Uterus (tissue), 4 donors: ENCODE data around the gene PRRC2A. TPM values are rescaled to one million over a fixed set of nuclear protein-coding genes. Genes with fewer than 3 reads are reported as not detected.
"Not testable (repeated sequence)": the region's sequence is repeated elsewhere in the genome, so short reads cannot be mapped to it uniquely, and the experiment has no call there.

Experiments
- DNase-seq, 2 donors: peaks; one replicate each; pipeline ENCODE4 v3.0.0-alpha.2; 2019 to 2020
- H3K27ac ChIP-seq, 2 donors: fragments of 200-600 bp; sonication (generic); 1 replicate in 1 of 2; 2 replicates in 1 of 2; pipeline ENCODE4 v1.5.1; 2016 to 2018
- H3K27me3 ChIP-seq, 2 donors: fragments of 200-600 bp; sonication (generic); one replicate each; pipeline ENCODE4 v1.5.1; 2018 to 2019; ENCODE audit warnings: control low read depth in 1 of 2
- H3K36me3 ChIP-seq, 2 donors: fragments of 200-600 bp; sonication (generic); one replicate each; pipeline ENCODE4 v1.5.1; 2019; ENCODE audit warnings: control low read depth in 1 of 2
- H3K4me1 ChIP-seq, 2 donors: fragments of 200-600 bp; sonication (generic); one replicate each; pipeline ENCODE4 v1.5.1; 2018 to 2019; ENCODE audit warnings: control low read depth in 1 of 2
- H3K4me3 ChIP-seq, 2 donors: fragments of 200-600 bp; sonication (generic); 1 replicate in 1 of 2; 2 replicates in 1 of 2; pipeline ENCODE4 v1.5.1; 2018 to 2019; ENCODE audit warnings: mild to moderate bottlenecking in 1 of 2
- H3K9me3 ChIP-seq, 2 donors: fragments of 200-600 bp; sonication (generic); one replicate each; pipeline ENCODE4 v1.5.1; 2019; ENCODE audit warnings: control low read depth in 1 of 2
- CTCF ChIP-seq, 4 experiments: fragments of 200-600 bp in 2 of 4; fragments of 450-650 bp in 2 of 4; sonication (generic) in 2 of 4; IDR thresholded peaks; one replicate each; pipeline ENCODE4 v1.5.1; 2016 to 2019; ENCODE audit warnings: antibody characterized with exemption in 4 of 4, mild to moderate bottlenecking in 2 of 4, moderate library complexity in 1 of 4
- POLR2A ChIP-seq, 2 donors: fragments of 450-650 bp; IDR thresholded peaks; one replicate each; pipeline ENCODE4 v1.6.1; 2016; ENCODE audit warnings: antibody characterized with exemption in 2 of 2, mild to moderate bottlenecking in 1 of 2, moderate library complexity in 1 of 2
- intact Hi-C: fragments of 100-400 bp; cut with DNase I; formaldehyde crosslinking; loops from one replicate; pipeline ENCODE4 v1.15.1; 2023; ENCODE audit warnings: low total_unique reads
- total RNA-seq, 4 donors: library from RNA; depleted of rRNA in 3 of 4; stranded (reverse); fragments of >200 nt in 3 of 4; gene quantifications; one replicate each; pipeline versions ENCODE4 v1.1.0 to v1.2.4, GENCODE V29; 2014 to 2023
- donor health status: DM: yes; HTN: yes; CAD: no.

The PRRC2A gene
- total RNA-seq, 4 donors from 2014 or later, result 35.4 to 218 (median 48.0) TPM

- no peak for TF ChIP-seq POLR2A (IDR thresholded peaks at IDR 0.05)
- no peak for TF ChIP-seq CTCF (IDR thresholded peaks at IDR 0.05)
- Histone ChIP-seq H3K27me3 (no peaks in the 10 kb centered on the region), H3K9me3 (no peaks in the 10 kb centered on the region), H3K4me1 (no peaks in the 10 kb centered on the region), H3K4me3 (no peak overlapping the region), H3K36me3 (no peaks in the 10 kb centered on the region), H3K27ac (no peak overlapping the region)
- DNase-seq, result no peak
- intact Hi-C loops, result no loop called here
Observed at GRCh38 chr6:31586599-31587281, 33.8 kb upstream of the PRRC2A start.

DNA sequence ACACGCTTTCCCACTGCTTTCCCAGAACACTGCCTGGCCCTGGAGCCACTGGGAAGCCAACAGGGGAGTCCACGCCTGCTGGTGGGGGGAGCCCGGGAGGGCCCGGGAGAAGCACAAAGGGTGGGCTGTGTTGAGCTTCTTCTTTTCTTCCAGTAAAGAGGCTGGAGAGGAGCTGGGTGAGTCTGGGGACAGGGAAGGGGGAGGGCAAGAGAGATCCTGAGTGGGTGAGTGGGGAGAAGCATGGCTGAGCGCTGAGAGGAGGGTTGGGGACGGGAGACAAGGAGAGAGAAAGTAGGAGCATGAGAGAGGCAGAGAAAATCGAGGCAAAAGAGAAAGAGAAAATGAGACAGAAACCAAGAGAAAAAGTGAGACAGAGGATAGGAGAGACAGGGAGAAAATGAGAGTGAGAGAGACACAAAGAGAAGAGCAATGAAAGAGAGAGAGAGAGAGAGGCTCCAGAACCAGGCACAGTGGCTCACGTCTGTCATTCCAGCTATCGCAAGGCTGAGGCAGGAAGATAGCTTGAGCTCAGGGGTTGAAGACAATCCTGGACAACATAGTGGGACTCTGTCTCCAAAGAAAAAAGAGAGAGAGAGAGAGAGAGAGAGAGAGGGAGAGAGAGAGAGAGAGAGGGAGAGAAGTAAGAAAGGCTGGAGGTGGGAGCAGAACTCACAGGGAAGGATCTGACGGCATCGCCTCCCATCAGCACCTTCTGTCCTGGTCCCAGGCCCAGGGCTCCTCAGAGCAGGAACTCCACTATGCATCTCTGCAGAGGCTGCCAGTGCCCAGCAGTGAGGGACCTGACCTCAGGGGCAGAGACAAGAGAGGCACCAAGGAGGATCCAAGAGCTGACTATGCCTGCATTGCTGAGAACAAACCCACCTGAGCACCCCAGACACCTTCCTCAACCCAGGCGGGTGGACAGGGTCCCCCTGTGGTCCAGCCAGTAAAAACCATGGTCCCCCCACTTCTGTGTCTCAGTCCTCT, 32.4 kb upstream of the PRRC2A start:
- no peak for DNase-seq
- Histone ChIP-seq H3K36me3 (no peaks in the 10 kb centered on the region), H3K4me3 (no peak overlapping the region), H3K27ac (no peak overlapping the region), H3K9me3 (no peaks in the 10 kb centered on the region), H3K4me1 (no peaks in the 10 kb centered on the region), H3K27me3 (no peaks in the 10 kb centered on the region)
- intact Hi-C loops, result no loop called here
- no peak for TF ChIP-seq CTCF (IDR thresholded peaks at IDR 0.05)
- no peak for TF ChIP-seq POLR2A (IDR thresholded peaks at IDR 0.05)

DNA sequence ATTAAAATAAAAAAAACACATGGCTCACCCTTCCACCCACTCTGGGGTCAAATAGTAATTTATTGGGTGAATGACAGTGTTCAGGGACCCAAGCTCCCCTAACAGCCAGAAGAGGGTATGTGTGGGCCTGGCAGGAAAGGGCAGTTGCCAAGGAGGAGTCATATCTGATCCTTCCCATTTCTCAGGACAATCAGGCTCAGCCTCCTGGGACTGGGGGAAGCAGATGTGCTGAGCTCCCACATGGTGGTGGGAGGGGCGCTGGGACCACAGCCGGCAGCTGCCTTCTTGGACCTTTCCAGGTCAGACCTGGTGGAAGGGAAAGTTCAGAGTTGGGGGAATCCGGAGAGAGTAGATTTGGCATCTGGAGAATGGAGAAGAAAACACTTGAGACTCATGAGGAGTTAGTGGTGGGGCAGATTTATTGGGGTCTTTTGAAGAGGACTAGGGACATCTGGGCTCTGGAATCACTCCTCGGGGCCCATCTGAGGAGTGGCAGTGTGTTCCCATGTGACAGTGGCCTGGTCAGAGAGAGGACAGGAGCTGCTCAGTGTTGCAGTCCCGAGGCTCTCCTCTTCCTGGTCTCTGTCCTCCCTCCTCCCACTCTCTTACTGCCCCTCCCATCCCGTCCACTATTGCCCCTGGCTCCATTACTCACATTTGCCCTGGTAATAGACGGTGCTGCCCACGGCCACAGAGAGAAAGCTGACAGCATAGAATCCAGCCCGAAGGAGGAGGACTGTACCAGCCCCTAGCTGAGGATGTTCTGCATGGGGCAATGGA, 31.5 kb upstream of the PRRC2A start:
- no peak for DNase-seq
- Histone ChIP-seq H3K36me3 (no peaks in the 10 kb centered on the region), H3K4me1 (no peaks in the 10 kb centered on the region), H3K27ac (no peak overlapping the region), H3K9me3 (no peaks in the 10 kb centered on the region), H3K27me3 (no peaks in the 10 kb centered on the region), H3K4me3 (no peak overlapping the region)
- TF ChIP-seq CTCF (IDR thresholded peaks at IDR 0.05), result no peak
- intact Hi-C loops, result no loop called here

DNA sequence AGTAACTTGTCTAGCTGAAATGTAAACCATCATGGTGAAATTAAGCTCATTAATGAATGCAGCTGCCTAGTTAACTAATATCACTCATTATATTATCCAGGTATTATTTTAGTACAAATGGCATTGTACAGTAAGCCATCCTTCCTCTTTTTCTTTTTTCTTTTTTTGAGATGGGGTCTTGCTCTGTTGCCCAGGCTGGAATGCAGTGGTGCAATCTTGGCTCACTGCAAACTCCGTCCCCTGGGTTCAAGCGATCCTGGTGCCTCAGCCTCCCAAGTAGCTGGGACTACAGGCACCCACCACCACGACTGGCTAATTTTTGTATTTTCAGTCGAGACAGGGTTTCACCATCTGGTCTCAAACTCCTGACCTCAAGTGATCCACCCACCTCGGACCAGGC, 29.8 kb upstream of the PRRC2A start:
- H3K4me1 ChIP-seq, H3K27me3 ChIP-seq, H3K27ac ChIP-seq, intact Hi-C loops, H3K36me3 ChIP-seq, H3K9me3 ChIP-seq, DNase-seq, H3K4me3 ChIP-seq: not testable (repeated sequence)

GRCh38 chr6:31592396-31592771, 28.1 kb upstream of the PRRC2A start:
- intact Hi-C loops, result no loop called here
- DNase-seq, result no peak
- no peak overlapping the region for H3K4me3 ChIP-seq
- no peaks in the 10 kb centered on the region for H3K36me3 ChIP-seq
- no peaks in the 10 kb centered on the region for H3K9me3 ChIP-seq
- no peaks in the 10 kb centered on the region for H3K4me1 ChIP-seq
- no peaks in the 10 kb centered on the region for H3K27me3 ChIP-seq
- H3K27ac ChIP-seq, result no peak overlapping the region
- TF ChIP-seq POLR2A (IDR thresholded peaks at IDR 0.05) (no peak), CTCF (IDR thresholded peaks at IDR 0.05) (no peak)
